K562 (cell line): ENCODE measurements around the gene LCE1A. TPM values are rescaled to one million over a fixed set of nuclear protein-coding genes. Genes with fewer than 3 reads are reported as not detected.

ENCODE experiments used
- ATAC-seq: fragments of 200-7000 bp; cut with Tn5 transposase; 3 replicates; pipeline ENCODE4 v1.9.1; 2020; ENCODE audit warnings: moderate library complexity
- BruUV-seq: library from RNA; stranded (reverse); fragments of 400-500 nt; replicated peaks from 2 replicates; lab custom pipeline; 2021; lab: Mats Ljungman, UMichigan
- CTCF ChIA-PET: fragments of 300-600 bp; formaldehyde crosslinking; extraction: SDS; loops from one replicate; lab custom pipeline; 2021; ENCODE audit warnings: low intra/inter-chr PET ratio; lab: Yijun Ruan, JAX
- POLR2A ChIA-PET: fragments of 300-600, 350-650 bp; sonication (Branson Sonifier 250); formaldehyde crosslinking; extraction: SDS; loops from one replicate; lab custom pipeline; 2021; ENCODE audit warnings: antibody characterized with exemption, inconsistent platforms; lab: Yijun Ruan, JAX
- DNase-seq, 4 experiments: peaks; one replicate each; pipeline versions ENCODE4 v3.0.0 to v3.0.0-alpha.2; 2011 to 2018; ENCODE audit warnings: low spot score in 3 of 4, mixed read lengths in 3 of 4; ENCODE audit errors: extremely low read depth in 1 of 4
- FAIRE-seq: peaks from 2 replicates; lab custom pipeline; 2011; peaks lifted over from hg19 to GRCh38; lab: Jason Lieb, UNC
- H2AFZ ChIP-seq: 2 replicates; pipeline ENCODE4 v1.6.0; 2011; ENCODE audit warnings: low read depth, low read length, control low read depth, inconsistent platforms
- H3K27ac ChIP-seq: fragments of 200-600 bp; 3 replicates; pipeline ENCODE4 v1.8.0; 2011; ENCODE audit warnings: low read depth, mild to moderate bottlenecking, control low read depth, inconsistent platforms, low read length, moderate library complexity, mixed read lengths; ENCODE audit errors: extremely low read depth
- H3K27me3 ChIP-seq, 2 experiments: fragments of 300-600 bp in 1 of 2; 2 replicates in 1 of 2; 3 replicates in 1 of 2; pipeline versions ENCODE4 v1.6.0 to v1.8.0; 2011; ENCODE audit warnings: inconsistent platforms in 2 of 2, low read length in 2 of 2, mild to moderate bottlenecking in 1 of 2, mixed read lengths in 1 of 2, moderate library complexity in 1 of 2; ENCODE audit not compliant: control insufficient read depth in 2 of 2, insufficient read depth in 2 of 2
- H3K36me3 ChIP-seq: fragments of 300-600 bp; 3 replicates; pipeline ENCODE4 v1.8.0; 2011; ENCODE audit warnings: mild to moderate bottlenecking, low read length, inconsistent platforms; ENCODE audit not compliant: control insufficient read depth, insufficient read depth
- H3K4me1 ChIP-seq, 2 experiments: fragments of 200-600 bp in 1 of 2; replicated peaks in 1 of 2; 2 replicates in 1 of 2; 3 replicates in 1 of 2; pipeline versions ENCODE4 v1.5.1 to v1.8.0; 2011; ENCODE audit warnings: inconsistent platforms in 2 of 2, low read length in 2 of 2, mild to moderate bottlenecking in 1 of 2, mixed read lengths in 1 of 2, moderate library complexity in 1 of 2; ENCODE audit not compliant: control insufficient read depth in 2 of 2, insufficient read depth in 2 of 2
- H3K4me2 ChIP-seq: 2 replicates; pipeline ENCODE4 v1.6.1; 2011; ENCODE audit warnings: low read length, control low read depth, inconsistent platforms, mixed read lengths; ENCODE audit not compliant: insufficient read depth
- H3K4me3 ChIP-seq: fragments of 200-600 bp; sonication (generic), shearing (Covaris generic); 2 replicates; pipeline ENCODE4 v1.5.1; 2016; ENCODE audit warnings: control low read depth, inconsistent platforms
- H3K79me2 ChIP-seq: fragments of 200-600 bp; 3 replicates; pipeline ENCODE4 v1.8.0; 2011; ENCODE audit warnings: low read length, inconsistent platforms; ENCODE audit not compliant: control insufficient read depth, insufficient read depth
- H3K9ac ChIP-seq, 2 experiments: 2 replicates each; pipeline versions ENCODE4 v1.6.0 to v1.6.1; 2011; ENCODE audit warnings: low read depth in 2 of 2, low read length in 2 of 2, control low read depth in 1 of 2, inconsistent platforms in 1 of 2, mild to moderate bottlenecking in 1 of 2, mixed read lengths in 1 of 2; ENCODE audit not compliant: insufficient read depth in 1 of 2
- H3K9me1 ChIP-seq: one replicate; pipeline ENCODE4 v1.6.0; 2011; ENCODE audit warnings: inconsistent platforms, mild to moderate bottlenecking, low read length, moderate library complexity; ENCODE audit not compliant: control insufficient read depth, insufficient read depth
- H3K9me3 ChIP-seq: replicated peaks from 2 replicates; pipeline ENCODE4 v1.5.1; 2011; ENCODE audit warnings: low read depth, low read length, inconsistent platforms; ENCODE audit not compliant: control insufficient read depth, insufficient read depth
- H4K20me1 ChIP-seq: replicated peaks from 2 replicates; pipeline ENCODE4 v1.6.1; 2011; ENCODE audit warnings: low read length, inconsistent platforms, mixed read lengths; ENCODE audit not compliant: control insufficient read depth, insufficient read depth
- CBX8 ChIP-seq: fragments of 200-600 bp; sonication (generic); IDR thresholded peaks from 2 replicates; pipeline ENCODE4 v1.6.1; 2012; ENCODE audit warnings: borderline replicate concordance, mixed run types, low read depth, mild to moderate bottlenecking, moderate library complexity, mixed read lengths, low read length, control low read depth, inconsistent platforms; ENCODE audit not compliant: poor library complexity, severe bottlenecking; ENCODE audit errors: extremely low read depth
- EWSR1 ChIP-seq: fragments of 450-650 bp; IDR thresholded peaks from 2 replicates; pipeline ENCODE4 v1.6.1; 2018; ENCODE audit warnings: borderline replicate concordance, mild to moderate bottlenecking, low read depth, moderate library complexity; ENCODE audit not compliant: partially characterized antibody
- FOXA3 ChIP-seq, 2 experiments: fragments of 450-650 bp in 1 of 2; sonication (generic) in 1 of 2; formaldehyde crosslinking; IDR thresholded peaks in 1 of 2; conservative IDR thresholded peaks in 1 of 2; 2 replicates each; pipeline versions ENCODE4 v1.4.0 to v1.8.0; 2020 to 2022; ENCODE audit warnings: mild to moderate bottlenecking in 2 of 2, missing genetic modification reagents in 1 of 2
- GTF2B ChIP-seq: IDR thresholded peaks from 2 replicates; pipeline ENCODE4 v1.6.1; 2011; ENCODE audit not compliant: insufficient read length; ENCODE audit errors: extremely low read depth
- MCM5 ChIP-seq: fragments of 450-650 bp; IDR thresholded peaks from 2 replicates; pipeline ENCODE4 v1.6.1; 2016; ENCODE audit warnings: low read depth
- NKRF ChIP-seq: fragments of 450-650 bp; IDR thresholded peaks from 2 replicates; pipeline ENCODE4 v1.6.1; 2016; ENCODE audit warnings: borderline replicate concordance
- NR4A1 ChIP-seq, 2 experiments: fragments of 250-450 bp in 1 of 2; fragments of 450-650 bp in 1 of 2; sonication (Bioruptor Pico) in 1 of 2; IDR thresholded peaks; 2 replicates each; pipeline versions ENCODE4 v1.4.0 to v1.6.1; 2016 to 2020; ENCODE audit warnings: mild to moderate bottlenecking in 2 of 2, missing compliant biosample characterization in 1 of 2, missing genetic modification characterization in 1 of 2, moderate library complexity in 1 of 2
- POLR3A ChIP-seq: IDR thresholded peaks from 2 replicates; pipeline ENCODE4 v1.6.1; 2011; ENCODE audit warnings: borderline replicate concordance, mild to moderate bottlenecking, moderate library complexity; ENCODE audit not compliant: insufficient read length, insufficient read depth; ENCODE audit errors: extremely low read depth
- SUPT5H ChIP-seq: fragments of 450-650 bp; IDR thresholded peaks from 2 replicates; pipeline ENCODE4 v1.6.1; 2016
- ZBTB11 ChIP-seq, 3 experiments: fragments of 200-800 bp in 1 of 3; fragments of 250-450 bp in 1 of 3; fragments of 450-650 bp in 1 of 3; sonication (Bioruptor Pico) in 1 of 3; sonication (Bioruptor generic) in 1 of 3; formaldehyde crosslinking in 1 of 3; IDR thresholded peaks; 2 replicates each; pipeline versions ENCODE4 v1.6.1 to v1.8.0; 2016 to 2022; ENCODE audit warnings: mild to moderate bottlenecking in 2 of 3, missing genetic modification characterization in 2 of 3, missing compliant biosample characterization in 1 of 3, moderate library complexity in 1 of 3
- ZNF23 ChIP-seq: fragments of 250-450 bp; sonication (Bioruptor Pico); IDR thresholded peaks from 2 replicates; pipeline ENCODE4 v1.4.0; 2020; ENCODE audit warnings: mild to moderate bottlenecking
- ZNF316 ChIP-seq: fragments of 450-650 bp; IDR thresholded peaks from 2 replicates; pipeline ENCODE4 v1.6.1; 2016
- ZNF324 ChIP-seq: fragments of 250-450 bp; sonication (Bioruptor Pico); IDR thresholded peaks from 2 replicates; pipeline ENCODE4 v1.4.0; 2020; ENCODE audit warnings: mild to moderate bottlenecking
- ZNF57 ChIP-seq: fragments of 450-650 bp; formaldehyde crosslinking; IDR thresholded peaks from 2 replicates; pipeline ENCODE4 v1.4.0; 2020; ENCODE audit warnings: mild to moderate bottlenecking, moderate library complexity
- WGBS: fragments of 100-300 bp; shearing (Covaris generic); methylation state at CpG from one replicate; pipeline ENCODE4 v1.1.6; 2016; ENCODE audit warnings: low coverage, mixed read lengths; ENCODE audit not compliant: insufficient coverage; ENCODE audit errors: missing lambda C conversion rate; 5-methylcytosine and 5-hydroxymethylcytosine counted together
- in situ Hi-C: fragments of 300-500 bp; cut with MboI; formaldehyde crosslinking; loops from 4 replicates; pipeline ENCODE4 v1.15.0; 2018; ENCODE audit warnings: inconsistent platforms, mixed read lengths
- intact Hi-C: fragments of 100-400 bp; cut with micrococcal nuclease; formaldehyde crosslinking; loops from 2 replicates; pipeline ENCODE4 v1.14.2; 2022
- polyA plus RNA-seq, 8 experiments: library from polyadenylated mRNA; depleted of rRNA in 4 of 8; stranded (reverse) in 5 of 8; unstranded in 3 of 8; fragments of >200 nt; fragmentation: Nextera tagmentation in 2 of 8; fragmentation: Illumina TruSeq in 1 of 8; extraction: Ambion mirVana in 2 of 8; extraction: Trizol in 1 of 8; gene quantifications; 2 replicates each; pipeline versions ENCODE4 v1.2.1 to v1.2.3, GENCODE V29; 2011 to 2014; ENCODE audit warnings: inconsistent platforms in 1 of 8, missing spikeins in 1 of 8
- total RNA-seq, 7 experiments: library from RNA; depleted of rRNA in 6 of 7; stranded (reverse); fragments of >200 nt in 6 of 7; fragmentation: Illumina TruSeq in 2 of 7; extraction: Trizol in 2 of 7; gene quantifications; 2 replicates each; pipeline versions ENCODE4 v1.2.1 to v1.2.3, GENCODE V29; 2011 to 2021; ENCODE audit warnings: low replicate concordance in 1 of 7

Gene LCE1A
- total and polyA plus RNA-seq, 9 of the 15 experiments (the other 6 are each of a cell fraction or from before 2014, with no cell fraction given): not detected

DNA sequence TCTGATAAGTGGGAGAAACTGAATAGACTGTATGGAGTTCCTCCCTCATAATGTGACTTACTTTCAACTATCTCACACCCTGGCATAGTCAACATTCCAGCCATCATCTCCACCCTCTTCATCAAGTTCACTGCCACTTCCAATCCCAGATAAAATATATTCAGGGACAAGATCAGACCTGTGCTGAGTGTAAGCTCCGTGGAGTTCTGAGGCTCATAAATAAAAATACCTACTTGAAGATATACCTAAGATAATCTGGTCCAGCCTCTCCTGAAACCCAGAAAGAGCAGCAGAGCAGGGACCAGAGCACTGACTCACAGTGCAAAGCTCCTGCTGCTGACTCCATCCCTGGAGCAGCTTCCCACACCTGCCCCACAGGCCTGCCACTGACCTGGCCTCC lies 30.8 kb downstream of the LCE1A start:
- Histone ChIP-seq H3K36me3 (no peaks in the 10 kb centered on the region), H3K4me3 (no peak overlapping the region), H3K9ac (no peak overlapping the region), H3K9me3 (no peaks in the 10 kb centered on the region), H3K4me1 (no peaks in the 10 kb centered on the region), H4K20me1 (no peaks in the 10 kb centered on the region), H3K4me2 (no peak overlapping the region), H3K79me2 (no peaks in the 10 kb centered on the region), H2AFZ (no peak overlapping the region), H3K9me1 (no peaks in the 10 kb centered on the region), H3K27ac (no peak overlapping the region), H3K27me3 (no peaks in the 10 kb centered on the region)
- intact Hi-C loops (no loop called here), in situ Hi-C loops (no loop called here)
- ATAC-seq (no peak), FAIRE-seq (no peak), DNase-seq (no peak)
- WGBS: 0% methylated on average over 1 of the region's 1 CpG
- BruUV-seq: no TSS peak
- no peak for TF ChIP-seq POLR3A
- TF ChIP-seq MCM5: no peak
- no peak for TF ChIP-seq ZNF324 (CRISPR knock-in tag)
- TF ChIP-seq GTF2B: no peak
- TF ChIP-seq ZNF316: no peak
- TF ChIP-seq NKRF: no peak
- no peak for TF ChIP-seq SUPT5H
- TF ChIP-seq ZNF57 (CRISPR knock-in tag): no peak
- TF ChIP-seq ZNF23: no peak
- TF ChIP-seq ZBTB11 (CRISPR knock-in tag; IDR thresholded peaks at IDR 0.05): no peak
- no peak for TF ChIP-seq EWSR1
- TF ChIP-seq FOXA3 (CRISPR knock-in tag; conservative IDR thresholded peaks at IDR 0.05 in 1 of 2, IDR thresholded peaks at IDR 0.05 in 1 of 2): no peak
- no peak for TF ChIP-seq CBX8
- TF ChIP-seq NR4A1 (CRISPR knock-in tag; IDR thresholded peaks at IDR 0.05): no peak
- no peak for TF ChIP-seq NR4A1 (tag; IDR thresholded peaks at IDR 0.05)
- POLR2A ChIA-PET: no interaction called here
- CTCF ChIA-PET: no interaction called here
